Endodermal cell (in vitro differentiated cells): ENCODE data around the gene PODXL2. TPM values are rescaled to one million over a fixed set of nuclear protein-coding genes. Genes with fewer than 3 reads are reported as not detected.
"Not testable (repeated sequence)": the region's sequence is repeated elsewhere in the genome, so short reads cannot be mapped to it uniquely, and the experiment has no call there.

Experiments
- DNase-seq: peaks from one replicate; pipeline ENCODE4 v3.0.0-alpha.2; 2017
- H3K27ac ChIP-seq: 2 replicates; pipeline ENCODE4 v1.5.1; 2013; ENCODE audit warnings: mild to moderate bottlenecking, low read depth, low read length, moderate library complexity
- H3K27me3 ChIP-seq: 2 replicates; pipeline ENCODE4 v1.6.1; 2013; ENCODE audit warnings: mild to moderate bottlenecking, low read length, moderate library complexity; ENCODE audit not compliant: insufficient read depth, control insufficient read depth, poor library complexity, severe bottlenecking
- H3K36me3 ChIP-seq: 2 replicates; pipeline ENCODE4 v1.7.0; 2013; ENCODE audit warnings: mild to moderate bottlenecking, low read length, moderate library complexity; ENCODE audit not compliant: control insufficient read depth, insufficient read depth
- H3K4me1 ChIP-seq: one replicate; pipeline ENCODE4 v1.7.0; 2013; ENCODE audit warnings: low read length; ENCODE audit not compliant: control insufficient read depth, insufficient read depth
- H3K4me3 ChIP-seq: 2 replicates; pipeline ENCODE4 v1.5.1; 2013; ENCODE audit warnings: mild to moderate bottlenecking, low read length, moderate library complexity
- H3K9ac ChIP-seq: 2 replicates; pipeline ENCODE4 v1.6.1; 2013; ENCODE audit warnings: mild to moderate bottlenecking, low read length, moderate library complexity; ENCODE audit not compliant: poor library complexity, severe bottlenecking; ENCODE audit errors: extremely low read depth
- H3K9me3 ChIP-seq: 2 replicates; pipeline ENCODE4 v1.6.1; 2013; ENCODE audit warnings: mild to moderate bottlenecking, low read length, moderate library complexity; ENCODE audit not compliant: control insufficient read depth
- H3K27ac Mint-ChIP-seq: 2 replicates; pipeline ENCODE4 v1.8.0; 2020; ENCODE audit warnings: mixed read lengths
- H3K27me3 Mint-ChIP-seq: 2 replicates; pipeline ENCODE4 v1.8.0; 2021; ENCODE audit warnings: mild to moderate bottlenecking, mixed read lengths; ENCODE audit not compliant: insufficient read depth
- H3K36me3 Mint-ChIP-seq: 2 replicates; pipeline ENCODE4 v1.8.0; 2020; ENCODE audit warnings: low read depth, mixed read lengths
- H3K4me1 Mint-ChIP-seq: 2 replicates; pipeline ENCODE4 v1.8.0; 2020; ENCODE audit warnings: mixed read lengths
- H3K4me3 Mint-ChIP-seq: 2 replicates; pipeline ENCODE4 v1.8.0; 2020; ENCODE audit warnings: mild to moderate bottlenecking, moderate library complexity, mixed read lengths
- H3K9me3 Mint-ChIP-seq: 2 replicates; pipeline ENCODE4 v1.8.0; 2020; ENCODE audit warnings: mild to moderate bottlenecking, mixed read lengths
- WGBS, 2 experiments: methylation state at CpG; one replicate each; pipeline versions ENCODE4 v1.1.5 to v1.1.7; 2013; ENCODE audit warnings: missing lambda C conversion rate in 2 of 2, mixed read lengths in 1 of 2; ENCODE audit not compliant: insufficient coverage in 1 of 2, insufficient read length in 1 of 2; 5-methylcytosine and 5-hydroxymethylcytosine counted together
- total RNA-seq, 2 donors: library from RNA; stranded (reverse); fragmentation: NEBNext Ultra II Directional in 1 of 2; extraction: Animal tissue kit (Norgen Biotek cat#: 25700) in 1 of 2; gene quantifications; 2 replicates in 1 of 2; 3 replicates in 1 of 2; pipeline ENCODE4 v1.2.1, GENCODE V29; 2021
- TF ChIP-seq, protein P1 (sequence below): fragments of 200-600 bp; sonication (generic); conservative IDR thresholded peaks from 2 replicates; pipeline ENCODE4 v1.5.0; 2021; ENCODE audit warnings: antibody characterized with exemption, mild to moderate bottlenecking

PODXL2 gene
- total RNA-seq, 2 donors from 2014 or later = 11.8 to 16.5 TPM

DNA sequence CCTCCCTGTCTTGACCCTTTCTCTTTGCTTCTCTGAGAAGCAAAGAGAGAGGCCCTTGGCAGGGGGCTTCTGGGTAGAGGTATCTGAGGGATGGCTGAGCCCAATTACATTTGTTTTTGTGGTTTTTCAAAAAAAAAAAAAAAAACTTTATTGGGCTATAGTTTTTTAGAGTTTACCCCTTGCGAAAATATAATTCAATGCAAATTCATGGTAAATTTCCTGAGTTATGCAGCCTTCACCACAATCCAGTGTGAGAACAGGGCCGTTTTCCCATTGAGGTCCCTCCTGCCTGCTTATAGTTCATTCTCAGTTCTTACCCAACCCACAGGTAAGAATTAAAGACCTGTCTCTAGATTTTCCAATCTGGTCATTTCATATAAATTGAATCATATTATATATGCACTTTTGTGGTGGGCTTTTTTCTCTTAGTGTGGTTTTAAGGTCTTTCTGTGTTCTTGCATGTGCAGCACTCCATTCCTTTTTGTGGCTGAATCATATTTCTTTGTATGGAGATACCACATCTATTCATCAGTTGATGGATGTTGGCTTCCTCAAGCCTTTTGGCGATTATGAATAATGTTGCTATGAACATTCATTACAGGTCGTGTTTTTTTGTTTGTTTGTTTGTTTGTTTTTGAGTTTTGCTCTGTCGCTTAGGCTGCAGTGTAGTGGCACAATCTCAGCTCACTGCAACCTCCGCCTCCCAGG lies 28.1 kb upstream of the PODXL2 start:
- TF ChIP-seq, protein P1, sequence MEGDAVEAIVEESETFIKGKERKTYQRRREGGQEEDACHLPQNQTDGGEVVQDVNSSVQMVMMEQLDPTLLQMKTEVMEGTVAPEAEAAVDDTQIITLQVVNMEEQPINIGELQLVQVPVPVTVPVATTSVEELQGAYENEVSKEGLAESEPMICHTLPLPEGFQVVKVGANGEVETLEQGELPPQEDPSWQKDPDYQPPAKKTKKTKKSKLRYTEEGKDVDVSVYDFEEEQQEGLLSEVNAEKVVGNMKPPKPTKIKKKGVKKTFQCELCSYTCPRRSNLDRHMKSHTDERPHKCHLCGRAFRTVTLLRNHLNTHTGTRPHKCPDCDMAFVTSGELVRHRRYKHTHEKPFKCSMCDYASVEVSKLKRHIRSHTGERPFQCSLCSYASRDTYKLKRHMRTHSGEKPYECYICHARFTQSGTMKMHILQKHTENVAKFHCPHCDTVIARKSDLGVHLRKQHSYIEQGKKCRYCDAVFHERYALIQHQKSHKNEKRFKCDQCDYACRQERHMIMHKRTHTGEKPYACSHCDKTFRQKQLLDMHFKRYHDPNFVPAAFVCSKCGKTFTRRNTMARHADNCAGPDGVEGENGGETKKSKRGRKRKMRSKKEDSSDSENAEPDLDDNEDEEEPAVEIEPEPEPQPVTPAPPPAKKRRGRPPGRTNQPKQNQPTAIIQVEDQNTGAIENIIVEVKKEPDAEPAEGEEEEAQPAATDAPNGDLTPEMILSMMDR = no peak
- peaks cover 3% of the 10 kb centered on the region for H3K4me1 ChIP-seq
- H3K4me3 Mint-ChIP-seq = peak overlapping the region; percentile 18
- 94% methylated on average over 5 to 6 of the region's 6 CpGs for WGBS, 2 experiments
- H3K9me3 ChIP-seq = no peaks in the 10 kb centered on the region
- peaks cover 14% of the 10 kb centered on the region for H3K4me1 Mint-ChIP-seq
- no peak overlapping the region for H3K4me3 ChIP-seq
- H3K27me3 ChIP-seq = no peaks in the 10 kb centered on the region
- H3K27ac Mint-ChIP-seq = no peak overlapping the region
- H3K27me3 Mint-ChIP-seq = peaks cover 6% of the 10 kb centered on the region
- no peak overlapping the region for H3K27ac ChIP-seq
- H3K9me3 Mint-ChIP-seq = no peaks in the 10 kb centered on the region
- peaks cover 53% of the 10 kb centered on the region for H3K36me3 ChIP-seq
- no peak for DNase-seq
- no peak overlapping the region for H3K9ac ChIP-seq
- H3K36me3 Mint-ChIP-seq = peaks cover 58% of the 10 kb centered on the region

DNA sequence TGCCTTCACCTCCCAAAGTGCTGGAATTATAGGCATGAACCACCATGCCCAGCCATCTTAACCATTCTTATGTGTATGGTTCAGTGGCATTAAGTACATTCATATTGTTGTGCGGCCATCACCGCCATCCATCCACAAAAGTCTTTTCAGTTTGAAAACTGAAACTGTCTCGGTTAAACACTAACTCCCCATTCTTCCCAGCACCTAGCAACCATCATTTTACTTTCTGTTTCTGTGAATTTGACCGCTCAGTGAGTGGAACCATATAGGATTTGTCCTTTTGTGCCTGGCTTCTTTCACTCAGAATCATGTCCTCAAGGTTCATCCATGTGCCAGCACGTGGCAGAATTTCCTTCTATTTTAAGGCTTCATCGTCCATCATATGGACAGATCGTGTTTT lies 24.9 kb upstream of the PODXL2 start:
- no peak overlapping the region for H3K4me3 Mint-ChIP-seq
- H3K36me3 Mint-ChIP-seq = peaks cover 88% of the 10 kb centered on the region
- Histone ChIP-seq H3K4me3 (no peak overlapping the region), H3K4me1 (no peaks in the 10 kb centered on the region), H3K36me3 (peaks cover 81% of the 10 kb centered on the region), H3K27ac (no peak overlapping the region), H3K9ac (no peak overlapping the region), H3K9me3 (no peaks in the 10 kb centered on the region), H3K27me3 (no peaks in the 10 kb centered on the region)
- no peak overlapping the region for H3K27ac Mint-ChIP-seq
- DNase-seq = no peak
- WGBS, 2 experiments = 94 to 98% methylated on average over 6 to 7 of the region's 7 CpGs
- no peaks in the 10 kb centered on the region for H3K9me3 Mint-ChIP-seq
- peaks cover 4% of the 10 kb centered on the region for H3K4me1 Mint-ChIP-seq
- no peaks in the 10 kb centered on the region for H3K27me3 Mint-ChIP-seq
- TF ChIP-seq, protein P1 = no peak

DNA sequence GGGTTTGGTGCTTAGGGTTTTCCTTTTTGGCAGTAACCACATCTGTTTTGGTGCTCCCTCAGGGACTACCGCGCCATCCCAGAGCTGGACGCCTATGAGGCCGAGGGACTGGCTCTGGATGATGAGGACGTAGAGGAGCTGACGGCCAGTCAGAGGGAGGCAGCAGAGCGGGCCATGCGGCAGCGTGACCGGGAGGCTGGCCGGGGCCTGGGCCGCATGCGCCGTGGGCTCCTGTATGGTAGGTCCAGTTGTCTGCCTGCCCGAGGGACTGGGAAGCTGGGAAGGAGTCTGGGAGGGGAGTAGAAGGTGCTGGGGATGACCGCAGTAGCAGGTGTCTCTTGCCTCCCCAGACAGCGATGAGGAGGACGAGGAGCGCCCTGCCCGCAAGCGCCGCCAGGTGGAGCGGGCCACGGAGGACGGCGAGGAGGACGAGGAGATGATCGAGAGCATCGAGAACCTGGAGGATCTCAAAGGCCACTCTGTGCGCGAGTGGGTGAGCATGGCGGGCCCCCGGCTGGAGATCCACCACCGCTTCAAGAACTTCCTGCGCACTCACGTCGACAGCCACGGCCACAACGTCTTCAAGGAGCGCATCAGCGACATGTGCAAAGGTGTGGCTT lies 24.3 kb upstream of the PODXL2 start:
- Histone ChIP-seq H3K27ac (no peak overlapping the region), H3K4me3 (no peak overlapping the region), H3K36me3 (peaks cover 81% of the 10 kb centered on the region), H3K9ac (no peak overlapping the region), H3K9me3 (no peaks in the 10 kb centered on the region), H3K4me1 (no peaks in the 10 kb centered on the region), H3K27me3 (no peaks in the 10 kb centered on the region)
- no peak overlapping the region for H3K27ac Mint-ChIP-seq
- 94 to 95% methylated on average over 40 to 41 of the region's 41 CpGs for WGBS, 2 experiments
- DNase-seq = no peak
- peaks cover 4% of the 10 kb centered on the region for H3K4me1 Mint-ChIP-seq
- H3K36me3 Mint-ChIP-seq = peaks cover 87% of the 10 kb centered on the region
- H3K4me3 Mint-ChIP-seq = no peak overlapping the region
- H3K9me3 Mint-ChIP-seq = no peaks in the 10 kb centered on the region
- no peaks in the 10 kb centered on the region for H3K27me3 Mint-ChIP-seq
- TF ChIP-seq, protein P1 = no peak

DNA sequence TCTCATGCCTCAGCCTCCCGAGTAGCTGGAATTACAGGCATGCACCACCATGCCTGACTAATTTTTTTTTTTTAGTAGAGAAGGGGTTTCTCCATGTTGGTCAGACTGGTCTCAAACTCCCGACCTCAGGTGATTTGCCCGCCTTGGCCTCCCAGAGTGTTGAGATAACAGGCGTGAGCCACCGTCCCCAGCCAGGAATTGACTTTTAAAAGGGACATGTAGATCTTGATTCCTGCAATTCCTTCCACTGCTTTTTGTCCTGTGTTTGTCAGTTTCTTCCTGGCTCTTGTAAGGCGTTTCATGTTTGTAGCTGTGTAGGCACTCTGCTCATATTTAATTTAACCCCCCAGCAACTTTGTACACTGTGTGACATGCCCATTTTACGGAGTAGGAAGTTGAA lies 23.4 kb upstream of the PODXL2 start:
- H3K27me3 Mint-ChIP-seq, H3K27ac Mint-ChIP-seq, H3K4me1 Mint-ChIP-seq, H3K27ac ChIP-seq, H3K27me3 ChIP-seq, H3K4me3 Mint-ChIP-seq, H3K9me3 Mint-ChIP-seq, H3K4me1 ChIP-seq, DNase-seq, H3K9ac ChIP-seq, H3K9me3 ChIP-seq, H3K4me3 ChIP-seq: not testable (repeated sequence)
- 85 to 87% methylated on average over 5 to 7 of the region's 7 CpGs for WGBS, 2 experiments
- peaks cover 81% of the 10 kb centered on the region for H3K36me3 ChIP-seq
- H3K36me3 Mint-ChIP-seq = peaks cover 92% of the 10 kb centered on the region
